ENCODE results near the gene GULP1.

Gene GULP1

GRCh38 chr2:188367164-188367563 is 75.5 kb downstream of the GULP1 start:
- DNase-seq (ENCODE audit: low read depth), result no peak

- DNase-seq (ENCODE audit: low read depth), result no peak
Observed at GRCh38 chr2:188369365-188369764, 77.7 kb downstream of the GULP1 start.

- no peak for DNase-seq (ENCODE audit: low read depth)
Observed at GRCh38 chr2:188378371-188378950, 86.8 kb downstream of the GULP1 start.

- no peak for DNase-seq (ENCODE audit: low read depth)
Observed at GRCh38 chr2:188379748-188380147, 88.1 kb downstream of the GULP1 start.

- no peak for DNase-seq (ENCODE audit: low read depth)
Observed at GRCh38 chr2:188380280-188380679, 88.6 kb downstream of the GULP1 start.

- no peak for DNase-seq (ENCODE audit: low read depth)
Observed at GRCh38 chr2:188381614-188382013, 89.9 kb downstream of the GULP1 start.

- no peak for DNase-seq (ENCODE audit: low read depth)
Observed at GRCh38 chr2:188382107-188382506, 90.4 kb downstream of the GULP1 start.

- no peak for DNase-seq (ENCODE audit: low read depth)
Observed at GRCh38 chr2:188383158-188383557, 91.5 kb downstream of the GULP1 start.

- DNase-seq (ENCODE audit: low read depth), result no peak
Observed at GRCh38 chr2:188385857-188386256, 94.2 kb downstream of the GULP1 start.

- no peak for DNase-seq (ENCODE audit: low read depth)
Observed at GRCh38 chr2:188388831-188389230, 97.2 kb downstream of the GULP1 start.

- DNase-seq (ENCODE audit: low read depth), result no peak
Observed at GRCh38 chr2:188391354-188391753, 99.7 kb downstream of the GULP1 start.

GRCh38 chr2:188394931-188395472 is 103.3 kb downstream of the GULP1 start:
- DNase-seq (ENCODE audit: low read depth), result no peak

GRCh38 chr2:188395903-188396689 is 104.4 kb downstream of the GULP1 start:
- no peak for DNase-seq (ENCODE audit: low read depth)

GRCh38 chr2:188399159-188399558 is 107.5 kb downstream of the GULP1 start:
- no peak for DNase-seq (ENCODE audit: low read depth)

- DNase-seq (ENCODE audit: low read depth), result no peak
Observed at GRCh38 chr2:188403676-188404075, 112.0 kb downstream of the GULP1 start.

- DNase-seq (ENCODE audit: low read depth), result no peak
Observed at GRCh38 chr2:188404341-188405004, 112.8 kb downstream of the GULP1 start.

GRCh38 chr2:188406414-188406813 is 114.7 kb downstream of the GULP1 start:
- DNase-seq (ENCODE audit: low read depth), result no peak

- no peak for DNase-seq (ENCODE audit: low read depth)
Observed at GRCh38 chr2:188410504-188411235, 119.0 kb downstream of the GULP1 start.

GRCh38 chr2:188412190-188412589 is 120.5 kb downstream of the GULP1 start:
- DNase-seq (ENCODE audit: low read depth), result no peak

- no peak for DNase-seq (ENCODE audit: low read depth)
Observed at GRCh38 chr2:188414411-188414810, 122.7 kb downstream of the GULP1 start.

GRCh38 chr2:188414869-188415753 is 123.4 kb downstream of the GULP1 start:
- no peak for DNase-seq (ENCODE audit: low read depth)
